ENCODE results near the gene SGO2. TPM values are rescaled to one million over a fixed set of nuclear protein-coding genes. Genes with fewer than 3 reads are reported as not detected.

Gene SGO2
- total RNA-seq, 2 experiments from 2014 or later: 50.2 to 58.4 TPM

DNA sequence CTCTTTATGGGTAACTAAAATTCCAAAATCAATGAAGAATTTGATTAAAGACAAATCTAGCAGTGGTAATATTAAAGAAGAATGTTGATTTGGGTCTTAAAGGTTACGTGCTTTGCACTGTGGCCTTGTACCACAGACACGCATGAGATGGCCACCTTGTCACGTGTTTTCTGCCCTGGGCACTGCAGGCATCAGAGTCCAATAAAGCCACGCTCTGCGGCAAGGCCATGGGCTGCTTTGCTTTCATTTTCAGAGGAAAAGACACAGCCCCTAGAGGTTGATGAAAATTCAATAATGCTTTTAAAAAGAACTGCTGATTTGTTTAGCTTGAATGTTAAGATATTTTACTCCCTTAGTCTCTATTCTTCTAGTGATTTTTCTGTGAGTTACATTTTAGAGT, 90.2 kb downstream of the SGO2 start:
- Mint-ChIP-seq H3K36me3 (ENCODE audit: low read depth) (no peaks in the 10 kb centered on the region), H3K4me1 (ENCODE audit: low read depth) (peaks cover 10% of the 10 kb centered on the region), H3K4me3 (no peak overlapping the region), H3K27ac (no peak overlapping the region), H3K9me3 (no peaks in the 10 kb centered on the region), H3K27me3 (no peaks in the 10 kb centered on the region)
- CTCF ChIA-PET: interaction anchor here (1.6 kb wide), 1 partner anchor 13 kb away, joined by 3 read pairs; no protein-coding TSS in a partner anchor
- DNase-seq: no peak
- no peak for ATAC-seq
- intact Hi-C loops (cut with micrococcal nuclease): no loop called here
- TF ChIP-seq CTCF (IDR thresholded peaks at IDR 0.05): no peak
- POLR2A ChIA-PET: no interaction called here

DNA sequence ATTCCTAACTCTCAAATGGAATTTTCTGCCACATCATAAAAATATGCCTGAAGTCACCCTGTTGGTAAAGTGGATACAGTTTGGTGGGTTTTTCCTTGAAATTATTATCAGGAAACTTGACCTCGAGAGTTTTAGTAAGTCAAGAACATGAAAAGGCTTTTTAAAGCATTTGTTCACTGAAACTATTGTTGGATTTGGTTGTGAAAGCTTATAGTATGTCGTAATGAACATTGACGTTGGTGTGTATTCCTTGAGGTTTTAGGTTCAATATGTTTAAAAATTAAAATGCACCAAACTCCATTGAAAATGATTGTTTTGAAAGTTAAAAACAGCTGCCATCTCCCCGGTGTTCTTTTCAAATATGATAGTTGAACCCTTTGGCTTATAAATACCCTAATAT, 90.6 kb downstream of the SGO2 start:
- Mint-ChIP-seq H3K27me3 (no peaks in the 10 kb centered on the region), H3K27ac (no peak overlapping the region), H3K9me3 (no peaks in the 10 kb centered on the region), H3K4me1 (ENCODE audit: low read depth) (peaks cover 10% of the 10 kb centered on the region), H3K36me3 (ENCODE audit: low read depth) (no peaks in the 10 kb centered on the region), H3K4me3 (no peak overlapping the region)
- no peak for TF ChIP-seq CTCF (IDR thresholded peaks at IDR 0.05)
- ATAC-seq (no peak), DNase-seq (no peak)
- CTCF ChIA-PET: interaction anchor here (1.3 to 1.5 kb wide), 2 partner anchors 10 to 31 kb away, joined by 3 to 4 read pairs; partner anchors contain the start of gene AOX1
- intact Hi-C loops (cut with micrococcal nuclease): no loop called here
- POLR2A ChIA-PET: no interaction called here

- H3K4me1 Mint-ChIP-seq (ENCODE audit: low read depth): peaks cover 10% of the 10 kb centered on the region
- ChIA-PET CTCF (interaction anchor here (0.8 to 1.5 kb wide), 3 partner anchors 9 to 41 kb away, joined by 3 to 4 read pairs (median 3); partner anchors contain the start of gene AOX1), POLR2A (no interaction called here)
- H3K9me3 Mint-ChIP-seq: no peaks in the 10 kb centered on the region
- H3K27ac Mint-ChIP-seq: no peak overlapping the region
- no peaks in the 10 kb centered on the region for H3K27me3 Mint-ChIP-seq
- DNase-seq (no peak), ATAC-seq (no peak)
- H3K36me3 Mint-ChIP-seq (ENCODE audit: low read depth): no peaks in the 10 kb centered on the region
- intact Hi-C loops (cut with micrococcal nuclease): no loop called here
- TF ChIP-seq CTCF (IDR thresholded peaks at IDR 0.05): no peak
- no peak overlapping the region for H3K4me3 Mint-ChIP-seq
Observed at GRCh38 chr2:200617156-200618053, 91.4 kb downstream of the SGO2 start.

GRCh38 chr2:200618054-200618419, 92.0 kb downstream of the SGO2 start:
- no peak for TF ChIP-seq CTCF (IDR thresholded peaks at IDR 0.05)
- Mint-ChIP-seq H3K36me3 (ENCODE audit: low read depth) (no peaks in the 10 kb centered on the region), H3K27me3 (no peaks in the 10 kb centered on the region), H3K9me3 (no peaks in the 10 kb centered on the region), H3K27ac (no peak overlapping the region), H3K4me1 (ENCODE audit: low read depth) (peaks cover 10% of the 10 kb centered on the region), H3K4me3 (no peak overlapping the region)
- ChIA-PET CTCF (interaction anchor here (0.8 to 1.5 kb wide), 2 partner anchors 8 to 42 kb away, joined by 3 to 4 read pairs; no protein-coding TSS in a partner anchor), POLR2A (no interaction called here)
- DNase-seq (no peak), ATAC-seq (no peak)
- intact Hi-C loops (cut with micrococcal nuclease): no loop called here

- Mint-ChIP-seq H3K36me3 (ENCODE audit: low read depth) (no peaks in the 10 kb centered on the region), H3K27me3 (no peaks in the 10 kb centered on the region), H3K4me3 (no peak overlapping the region), H3K4me1 (ENCODE audit: low read depth) (peaks cover 10% of the 10 kb centered on the region), H3K9me3 (no peaks in the 10 kb centered on the region), H3K27ac (no peak overlapping the region)
- ATAC-seq (peak; percentile 60), DNase-seq (peak; percentile 29)
- TF ChIP-seq CTCF (IDR thresholded peaks at IDR 0.05): no peak
- ChIA-PET POLR2A (no interaction called here), CTCF (no interaction called here)
- intact Hi-C loops (cut with micrococcal nuclease): no loop called here
Observed at GRCh38 chr2:200618590-200619021, 92.6 kb downstream of the SGO2 start.
